Colonic mucosa (tissue), 4 donors: ENCODE results near the gene GAL3ST1. TPM values are rescaled to one million over a fixed set of nuclear protein-coding genes. Genes with fewer than 3 reads are reported as not detected.
"Not testable (repeated sequence)": the region's sequence is repeated elsewhere in the genome, so short reads cannot be mapped to it uniquely, and the experiment has no call there.

ENCODE experiments used
- DNase-seq: peaks from one replicate; pipeline ENCODE4 v3.0.0-alpha.2; 2020
- H3K27ac ChIP-seq: fragments of 200-600 bp; one replicate; pipeline ENCODE4 v1.8.0; 2021
- H3K27me3 ChIP-seq: fragments of 200-600 bp; one replicate; pipeline ENCODE4 v1.8.0; 2021
- H3K36me3 ChIP-seq: fragments of 200-600 bp; one replicate; pipeline ENCODE4 v1.8.0; 2021
- H3K4me1 ChIP-seq: fragments of 200-600 bp; one replicate; pipeline ENCODE4 v1.8.0; 2021; ENCODE audit warnings: mild to moderate bottlenecking
- H3K4me3 ChIP-seq: fragments of 200-600 bp; one replicate; pipeline ENCODE4 v1.8.0; 2021
- H3K9ac ChIP-seq, 2 donors: one replicate each; pipeline ENCODE4 v1.7.0; 2013; ENCODE audit warnings: control low read depth in 2 of 2, low read depth in 2 of 2, low read length in 2 of 2
- H3K9me3 ChIP-seq: fragments of 200-600 bp; one replicate; pipeline ENCODE4 v1.8.0; 2021
- intact Hi-C: fragments of 100-400 bp; cut with DNase I; formaldehyde crosslinking; loops from one replicate; pipeline ENCODE4 v1.14.1; 2022
- total RNA-seq, 2 donors: library from RNA; stranded (reverse); fragmentation: NEBNext Ultra II Directional in 1 of 2; extraction: Animal tissue kit (Norgen Biotek cat#: 25700) in 1 of 2; gene quantifications; one replicate each; pipeline ENCODE4 v1.2.1, GENCODE V29; 2021
- TF ChIP-seq, protein P1 (sequence below): fragments of 200-600 bp; IDR thresholded peaks from one replicate; pipeline ENCODE4 v1.8.0; 2022; ENCODE audit warnings: antibody characterized with exemption, mild to moderate bottlenecking
- donor health status: healthy.
- donor health status: DM: no; HTN: no; CAD: no.
- donor health status: DM: no; HTN: no; CAD: no.

GAL3ST1 gene
- total RNA-seq, 2 donors from 2014 or later = 13.4 to 18.8 TPM

DNA sequence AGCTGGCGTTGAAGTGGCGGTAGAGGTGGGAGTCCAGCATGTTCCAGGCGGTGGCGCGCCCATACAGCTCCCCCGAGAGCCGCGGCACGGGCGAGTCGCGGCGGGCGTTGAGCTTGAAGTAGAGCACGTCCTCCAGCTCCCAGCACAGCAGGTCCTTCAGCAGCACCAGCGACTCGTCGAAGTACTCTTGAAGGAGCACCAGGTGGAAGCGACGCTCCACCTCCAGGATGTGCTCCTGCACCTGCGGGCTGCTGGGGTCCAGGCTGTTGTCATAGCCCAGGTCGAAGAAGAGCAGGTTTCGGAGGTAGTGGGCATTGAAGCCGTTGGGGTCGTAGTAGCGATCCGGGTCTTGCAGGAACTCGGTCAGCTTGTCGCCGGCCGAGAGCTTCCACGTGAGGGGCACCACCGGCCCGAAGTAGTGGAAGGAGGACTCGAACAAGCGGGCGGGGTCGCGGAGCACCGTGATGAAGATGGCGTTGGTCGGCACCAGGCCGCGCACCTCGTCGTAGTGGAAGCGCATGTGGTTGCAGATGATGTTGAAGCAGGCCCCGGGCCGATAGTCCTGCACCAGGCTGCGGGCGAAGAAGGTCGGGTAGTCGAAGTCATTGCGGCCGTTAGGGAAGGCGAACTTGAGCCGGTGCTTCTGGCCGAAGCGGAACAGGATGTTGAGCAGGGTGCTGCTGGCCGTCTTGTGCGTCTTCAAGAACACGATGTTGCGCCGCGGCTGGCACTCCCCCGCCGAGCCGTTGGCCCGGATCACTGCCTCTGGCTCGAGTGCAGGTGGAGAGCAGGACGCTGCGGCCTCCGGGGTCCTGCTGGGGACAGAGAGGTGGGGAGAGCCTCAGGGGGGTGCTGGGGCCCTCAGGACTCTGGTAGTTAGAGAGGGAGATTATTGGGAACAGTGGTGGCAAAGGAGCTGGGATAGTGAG lies 18.9 kb downstream of the GAL3ST1 start:
- no peaks in the 10 kb centered on the region for H3K9me3 ChIP-seq
- DNase-seq = no peak
- intact Hi-C loops = loop anchor here (10.0 kb wide), 1 partner anchor 199 kb away; no protein-coding TSS in a partner anchor
- H3K27ac ChIP-seq = no peak overlapping the region
- H3K9ac ChIP-seq = no peak overlapping the region
- H3K4me1 ChIP-seq = no peaks in the 10 kb centered on the region
- no peaks in the 10 kb centered on the region for H3K36me3 ChIP-seq
- no peaks in the 10 kb centered on the region for H3K27me3 ChIP-seq
- TF ChIP-seq, protein P1, sequence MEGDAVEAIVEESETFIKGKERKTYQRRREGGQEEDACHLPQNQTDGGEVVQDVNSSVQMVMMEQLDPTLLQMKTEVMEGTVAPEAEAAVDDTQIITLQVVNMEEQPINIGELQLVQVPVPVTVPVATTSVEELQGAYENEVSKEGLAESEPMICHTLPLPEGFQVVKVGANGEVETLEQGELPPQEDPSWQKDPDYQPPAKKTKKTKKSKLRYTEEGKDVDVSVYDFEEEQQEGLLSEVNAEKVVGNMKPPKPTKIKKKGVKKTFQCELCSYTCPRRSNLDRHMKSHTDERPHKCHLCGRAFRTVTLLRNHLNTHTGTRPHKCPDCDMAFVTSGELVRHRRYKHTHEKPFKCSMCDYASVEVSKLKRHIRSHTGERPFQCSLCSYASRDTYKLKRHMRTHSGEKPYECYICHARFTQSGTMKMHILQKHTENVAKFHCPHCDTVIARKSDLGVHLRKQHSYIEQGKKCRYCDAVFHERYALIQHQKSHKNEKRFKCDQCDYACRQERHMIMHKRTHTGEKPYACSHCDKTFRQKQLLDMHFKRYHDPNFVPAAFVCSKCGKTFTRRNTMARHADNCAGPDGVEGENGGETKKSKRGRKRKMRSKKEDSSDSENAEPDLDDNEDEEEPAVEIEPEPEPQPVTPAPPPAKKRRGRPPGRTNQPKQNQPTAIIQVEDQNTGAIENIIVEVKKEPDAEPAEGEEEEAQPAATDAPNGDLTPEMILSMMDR = no peak
- H3K4me3 ChIP-seq = no peak overlapping the region

DNA sequence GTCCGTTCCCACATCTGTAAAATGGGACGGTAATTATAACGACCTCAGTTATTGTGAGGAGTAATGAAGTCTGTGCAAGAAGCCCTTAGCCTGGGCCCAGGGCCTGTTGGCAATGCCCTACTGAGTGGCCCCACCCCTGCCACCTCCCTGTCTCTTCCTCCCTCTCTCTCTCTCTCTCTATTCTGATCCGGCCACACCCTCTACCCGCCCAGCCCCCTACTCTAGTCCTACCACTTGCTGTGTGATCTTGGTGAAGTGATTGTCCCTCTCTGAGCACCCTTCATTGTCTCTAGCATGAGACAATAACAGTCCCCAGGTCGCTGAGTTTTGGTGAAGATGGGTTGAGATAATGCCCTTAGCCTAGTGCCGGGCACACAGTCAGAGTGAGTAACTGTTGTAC lies 20.5 kb downstream of the GAL3ST1 start:
- no peaks in the 10 kb centered on the region for H3K36me3 ChIP-seq
- no peaks in the 10 kb centered on the region for H3K9me3 ChIP-seq
- no peaks in the 10 kb centered on the region for H3K4me1 ChIP-seq
- no peaks in the 10 kb centered on the region for H3K27me3 ChIP-seq
- H3K4me3 ChIP-seq = no peak overlapping the region
- TF ChIP-seq, protein P1 = no peak
- no peak for DNase-seq
- H3K27ac ChIP-seq = no peak overlapping the region
- no peak overlapping the region for H3K9ac ChIP-seq
- intact Hi-C loops = loop anchor here (10.0 kb wide), 1 partner anchor 201 kb away; no protein-coding TSS in a partner anchor

DNA sequence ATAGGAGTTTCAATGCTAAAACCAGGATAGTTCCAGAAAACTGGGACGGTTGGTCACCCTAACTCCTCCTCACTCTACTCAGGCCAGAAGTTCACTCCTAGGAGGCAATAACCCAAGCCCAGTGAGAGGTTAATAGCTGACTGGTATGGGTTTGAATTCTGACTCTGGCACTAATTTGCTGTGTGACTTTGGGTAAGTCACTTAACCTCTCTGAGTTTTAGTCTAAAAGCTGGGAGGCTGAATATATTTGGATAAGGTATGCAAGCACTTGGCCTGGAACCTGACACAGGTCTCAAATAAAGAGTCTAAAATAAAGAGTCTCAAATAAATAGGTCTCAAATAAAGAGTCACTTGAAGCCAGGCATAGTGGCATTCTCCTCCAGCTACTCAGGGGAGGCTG lies 21.7 kb downstream of the GAL3ST1 start:
- TF ChIP-seq, protein P1 = no peak
- no peaks in the 10 kb centered on the region for H3K27me3 ChIP-seq
- no peak for DNase-seq
- intact Hi-C loops = loop anchor here (10.0 kb wide), 1 partner anchor 202 kb away; no protein-coding TSS in a partner anchor
- H3K4me1 ChIP-seq = no peaks in the 10 kb centered on the region
- no peaks in the 10 kb centered on the region for H3K36me3 ChIP-seq
- H3K9ac ChIP-seq = no peak overlapping the region
- H3K4me3 ChIP-seq = no peak overlapping the region
- no peaks in the 10 kb centered on the region for H3K9me3 ChIP-seq
- H3K27ac ChIP-seq = no peak overlapping the region

DNA sequence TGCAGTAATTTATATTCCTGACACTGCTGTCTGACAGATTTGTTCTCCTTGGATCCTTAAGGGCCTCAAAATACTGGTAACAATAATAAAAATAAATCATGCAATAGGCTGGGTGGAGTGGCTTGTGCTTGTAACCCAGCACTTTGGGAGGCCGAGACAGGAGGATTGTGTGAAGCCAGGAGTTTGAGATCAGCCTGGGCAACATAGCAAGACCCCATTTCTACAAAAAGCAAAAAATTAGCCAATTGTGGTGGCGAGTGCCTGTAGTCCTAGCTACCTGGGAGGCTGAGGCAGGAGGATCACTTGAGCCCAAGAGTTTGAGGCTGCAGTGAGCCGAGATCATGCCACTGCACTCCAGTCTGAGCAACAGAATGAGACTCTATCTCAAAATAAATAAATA lies 22.7 kb downstream of the GAL3ST1 start:
- not testable (repeated sequence) for H3K36me3 ChIP-seq, H3K27me3 ChIP-seq, H3K27ac ChIP-seq, H3K4me1 ChIP-seq, DNase-seq, H3K4me3 ChIP-seq, H3K9me3 ChIP-seq, H3K9ac ChIP-seq
- intact Hi-C loops = loop anchor here (10.0 kb wide), 1 partner anchor 203 kb away; no protein-coding TSS in a partner anchor

DNA sequence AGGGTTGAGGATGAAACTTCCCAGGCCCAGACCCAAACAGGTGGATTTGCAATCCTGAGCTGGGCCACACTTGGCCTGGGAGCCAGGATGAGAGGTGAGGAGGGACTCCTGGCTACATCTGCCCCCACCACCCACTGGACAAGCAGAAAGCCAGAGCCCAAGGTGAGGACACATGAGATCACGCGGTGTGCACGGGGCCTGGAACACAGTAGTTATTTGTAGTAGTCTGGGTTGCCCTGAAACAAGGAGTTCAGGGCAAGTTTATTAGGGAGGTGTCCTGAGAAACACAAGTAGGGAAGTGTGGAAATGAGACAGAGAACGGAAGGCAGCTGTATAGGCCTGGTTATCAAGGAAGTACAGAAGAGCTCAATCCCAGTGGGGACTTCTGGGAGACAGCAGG lies 27.3 kb downstream of the GAL3ST1 start:
- H3K4me3 ChIP-seq = no peak overlapping the region
- intact Hi-C loops = no loop called here
- H3K9ac ChIP-seq = no peak overlapping the region
- peaks cover 14% of the 10 kb centered on the region for H3K27me3 ChIP-seq
- no peak overlapping the region for H3K27ac ChIP-seq
- no peaks in the 10 kb centered on the region for H3K4me1 ChIP-seq
- no peak for DNase-seq
- TF ChIP-seq, protein P1 = no peak
- no peaks in the 10 kb centered on the region for H3K36me3 ChIP-seq
- H3K9me3 ChIP-seq = no peaks in the 10 kb centered on the region

DNA sequence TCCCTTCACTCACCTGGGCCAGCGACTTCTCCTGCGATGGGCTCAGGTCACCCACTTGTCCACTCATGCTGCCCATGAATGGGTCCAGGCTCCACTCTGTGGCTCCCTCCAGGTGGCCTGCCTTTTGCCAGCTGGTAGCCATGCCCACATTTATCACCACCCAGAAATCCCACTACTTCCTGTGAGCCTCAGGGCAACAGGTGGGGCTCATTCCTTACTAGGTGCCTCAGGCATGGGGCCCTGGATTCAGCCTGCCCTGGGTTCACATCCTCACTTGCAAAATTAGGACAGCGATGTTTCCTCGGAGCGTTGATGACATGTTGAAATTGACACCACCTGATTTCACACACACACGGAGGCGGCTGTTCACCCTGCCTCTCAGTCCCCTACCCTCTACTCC lies 27.8 kb downstream of the GAL3ST1 start, which contains the start of gene SEC14L6:
TSS of gene SEC14L6 (minus strand) at position 126 of the 400 bp plus-strand sequence. CDS start at position 67, 59 bp downstream.
- intact Hi-C loops = no loop called here
- no peak within 1 kb of the TSS for H3K4me3 ChIP-seq
- TF ChIP-seq, protein P1 = no peak
- H3K4me1 ChIP-seq = no peaks in the 10 kb centered on the region
- no peak within 1 kb of the TSS for H3K9ac ChIP-seq
- DNase-seq = no peak
- no peaks in the 10 kb centered on the region for H3K9me3 ChIP-seq
- H3K27me3 ChIP-seq = peaks cover 20% of the 10 kb centered on the region
- no peak within 1 kb of the TSS for H3K27ac ChIP-seq
- no peaks in the 10 kb centered on the region for H3K36me3 ChIP-seq
